HepG2 (cell line): ENCODE measurements around the gene DNAJA2. TPM values are rescaled to one million over a fixed set of nuclear protein-coding genes. Genes with fewer than 3 reads are reported as not detected.

Source experiments
- CEBPG ChIP-seq: IDR thresholded peaks from 2 replicates; pipeline ENCODE4 v1.6.1; 2016
- MAF1 ChIP-seq: sonication (generic); formaldehyde crosslinking; IDR thresholded peaks from 2 replicates; pipeline ENCODE4 v1.5.0; 2020; ENCODE audit warnings: missing genetic modification reagents, borderline replicate concordance
- MYPOP ChIP-seq: sonication (generic); formaldehyde crosslinking; IDR thresholded peaks from 2 replicates; pipeline ENCODE4 v1.8.1; 2023; ENCODE audit warnings: mild to moderate bottlenecking, moderate library complexity, missing genetic modification reagents
- NFE2 ChIP-seq: sonication (generic); formaldehyde crosslinking; IDR thresholded peaks from 2 replicates; pipeline ENCODE4 v1.4.0; 2020; ENCODE audit warnings: missing genetic modification reagents
- POGZ ChIP-seq: sonication (generic); formaldehyde crosslinking; IDR thresholded peaks from 2 replicates; pipeline ENCODE4 v1.4.0; 2020; ENCODE audit warnings: mild to moderate bottlenecking, missing genetic modification reagents
- RARA ChIP-seq: IDR thresholded peaks from 2 replicates; pipeline ENCODE4 v1.6.1; 2016; ENCODE audit warnings: missing genetic modification reagents, missing compliant biosample characterization
- RXRA ChIP-seq: sonication (generic); formaldehyde crosslinking; IDR thresholded peaks from 2 replicates; pipeline ENCODE4 v1.5.1; 2020; ENCODE audit warnings: missing genetic modification reagents
- SMC3 ChIP-seq: IDR thresholded peaks from 2 replicates; pipeline ENCODE4 v1.6.1; 2011; ENCODE audit warnings: low read length, improper control_type of control experiment
- WIZ ChIP-seq: sonication (generic); formaldehyde crosslinking; IDR thresholded peaks from 2 replicates; pipeline ENCODE4 v1.5.1; 2020; ENCODE audit warnings: mild to moderate bottlenecking, missing genetic modification reagents
- YEATS2 ChIP-seq: sonication (generic); formaldehyde crosslinking; IDR thresholded peaks from 2 replicates; pipeline ENCODE4 v1.4.0; 2020; ENCODE audit warnings: missing genetic modification reagents, borderline replicate concordance
- ZBTB1 ChIP-seq: sonication (generic); formaldehyde crosslinking; IDR thresholded peaks from 2 replicates; pipeline ENCODE4 v1.4.0; 2020; ENCODE audit warnings: missing genetic modification reagents, borderline replicate concordance
- ZFP36 ChIP-seq: fragments of 150-350 bp; IDR thresholded peaks from 2 replicates; pipeline ENCODE4 v1.6.1; 2018; ENCODE audit warnings: borderline replicate concordance, low read length, low read depth; ENCODE audit not compliant: partially characterized antibody
- ZNF180 ChIP-seq: sonication (generic); formaldehyde crosslinking; IDR thresholded peaks from 2 replicates; pipeline ENCODE4 v1.4.0; 2020; ENCODE audit warnings: low read depth, missing genetic modification reagents, borderline replicate concordance
- ZNF343 ChIP-seq: sonication (generic); formaldehyde crosslinking; IDR thresholded peaks from 2 replicates; pipeline ENCODE4 v1.4.0; 2020; ENCODE audit warnings: mild to moderate bottlenecking, missing genetic modification reagents
- ZNF543 ChIP-seq: sonication (generic); formaldehyde crosslinking; IDR thresholded peaks from 2 replicates; pipeline ENCODE4 v1.4.0; 2020; ENCODE audit warnings: mild to moderate bottlenecking, missing genetic modification reagents
- ZNF570 ChIP-seq: sonication (generic); formaldehyde crosslinking; IDR thresholded peaks from 2 replicates; pipeline ENCODE4 v1.4.0; 2020; ENCODE audit warnings: mild to moderate bottlenecking, missing genetic modification reagents, borderline replicate concordance
- ZNF574 ChIP-seq: sonication (generic); formaldehyde crosslinking; IDR thresholded peaks from 2 replicates; pipeline ENCODE4 v1.4.0; 2020; ENCODE audit warnings: missing genetic modification reagents
- ZNF598 ChIP-seq: sonication (generic); formaldehyde crosslinking; IDR thresholded peaks from 2 replicates; pipeline ENCODE4 v1.5.1; 2020; ENCODE audit warnings: mild to moderate bottlenecking, missing genetic modification reagents, borderline replicate concordance
- ZNF607 ChIP-seq: sonication (generic); formaldehyde crosslinking; IDR thresholded peaks from 2 replicates; pipeline ENCODE4 v1.5.1; 2020; ENCODE audit warnings: missing genetic modification reagents, mild to moderate bottlenecking, borderline replicate concordance
- ZNF629 ChIP-seq: sonication (generic); formaldehyde crosslinking; conservative IDR thresholded peaks from 2 replicates; pipeline ENCODE4 v1.5.0; 2020; ENCODE audit warnings: missing genetic modification reagents
- ZNF776 ChIP-seq: sonication (generic); formaldehyde crosslinking; IDR thresholded peaks from 2 replicates; pipeline ENCODE4 v1.4.0; 2020; ENCODE audit warnings: mild to moderate bottlenecking, missing genetic modification reagents
- ZSCAN25 ChIP-seq: sonication (generic); formaldehyde crosslinking; IDR thresholded peaks from 2 replicates; pipeline ENCODE4 v1.8.0; 2022; ENCODE audit warnings: mild to moderate bottlenecking, missing genetic modification reagents
- polyA plus RNA-seq, 8 experiments: library from polyadenylated mRNA; depleted of rRNA in 3 of 8; stranded (reverse) in 7 of 8; unstranded in 1 of 8; fragments of >200 nt; fragmentation: Illumina TruSeq in 4 of 8; extraction: Trizol in 4 of 8; gene quantifications; 2 replicates each; pipeline versions ENCODE4 v1.2.1 to v1.2.3, GENCODE V29; 2011 to 2016; ENCODE audit warnings: low read depth in 4 of 8, missing spikeins in 1 of 8, mixed read lengths in 1 of 8; ENCODE audit not compliant: insufficient read depth in 1 of 8
- total RNA-seq, 5 experiments: library from RNA; depleted of rRNA; stranded (reverse); fragments of >200 nt; fragmentation: Illumina TruSeq; extraction: Trizol; gene quantifications; 2 replicates each; pipeline ENCODE4 v1.2.3, GENCODE V29; 2016; ENCODE audit warnings: low read depth in 1 of 5

DNAJA2 gene
- total and polyA plus RNA-seq, 2 of the 13 experiments (the other 11 are each of a cell fraction or from before 2014, with no cell fraction given): 25.4 to 176 TPM

DNA sequence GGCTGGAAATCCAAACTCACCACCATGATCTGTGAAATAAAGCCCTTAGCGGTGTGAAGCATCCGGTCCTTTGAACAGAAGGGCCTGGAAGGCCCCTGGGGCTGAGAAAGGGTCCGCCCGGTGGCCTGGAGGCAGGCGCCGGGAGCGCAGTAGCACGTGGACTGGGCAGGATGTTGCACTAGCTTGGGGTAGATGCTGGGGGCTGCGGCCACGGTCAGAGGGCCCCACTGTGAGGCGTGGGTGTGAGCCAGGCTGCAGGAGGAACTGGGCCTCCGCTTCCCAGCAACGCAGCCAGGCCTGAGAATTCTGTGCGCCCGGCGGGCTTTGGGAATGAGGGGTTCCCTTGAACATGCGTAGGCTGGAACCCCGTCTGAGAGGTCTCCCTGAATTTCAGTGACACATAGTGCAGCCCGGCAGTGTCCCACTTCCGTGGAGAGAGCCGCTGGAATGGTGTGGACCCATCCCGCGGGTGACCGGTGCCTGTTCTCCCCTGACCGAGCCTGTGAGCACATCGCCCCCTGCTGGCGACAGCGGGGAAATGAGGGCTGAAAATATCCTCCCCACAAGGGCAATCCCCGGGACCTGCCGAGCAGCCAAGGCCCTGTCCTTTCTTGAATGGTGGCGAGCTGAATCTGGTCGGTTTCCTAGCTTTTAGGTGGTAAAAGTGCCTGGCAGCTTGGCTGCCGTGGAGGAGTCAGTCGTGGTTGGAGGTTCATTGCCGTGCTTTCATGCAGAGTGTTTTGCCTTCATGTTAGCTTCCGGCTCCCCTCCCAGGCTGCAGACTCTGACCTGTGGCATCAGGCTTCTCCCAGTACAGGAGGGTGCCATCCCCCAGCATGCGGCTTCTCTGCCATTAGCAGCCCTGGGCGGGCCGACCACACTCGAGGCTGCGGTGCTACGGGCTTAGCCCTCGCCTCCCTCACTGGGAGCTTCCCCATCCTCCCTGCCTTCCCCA is 43.8 kb downstream of the DNAJA2 start (continued):
- peak; percentile 15; the same call in 1 of the 2 replicates for TF ChIP-seq MYPOP (CRISPR knock-in tag)
- 0 out of 2 replicates have a peak, but pooled peaks have one; percentile 26 for TF ChIP-seq ZNF543
- TF ChIP-seq WIZ (CRISPR knock-in tag): peak; percentile 32; the same call in 1 of the 2 replicates
- TF ChIP-seq RXRA (CRISPR knock-in tag): peak; percentile 18; the same call in 1 of the 2 replicates
- no peak for TF ChIP-seq ZNF776 (CRISPR knock-in tag)
- peak; percentile 38; the same call in 1 of the 2 replicates for TF ChIP-seq ZNF629
- peak; percentile 52 for TF ChIP-seq ZNF574 (CRISPR knock-in tag)
- TF ChIP-seq ZSCAN25 (CRISPR knock-in tag): 0 out of 2 replicates have a peak, but pooled peaks have one; percentile 37
- 0 out of 2 replicates have a peak, but pooled peaks have one; percentile 9 for TF ChIP-seq RARA (CRISPR knock-in tag)
- TF ChIP-seq ZNF598 (CRISPR knock-in tag): peak; percentile 77; the same call in 1 of the 2 replicates
- TF ChIP-seq ZNF607: peak; percentile 73; the same call in 1 of the 2 replicates
- no peak for TF ChIP-seq ZNF180 (CRISPR knock-in tag)
- TF ChIP-seq ZFP36: no peak
- TF ChIP-seq CEBPG (CRISPR knock-in tag): no peak
- no peak for TF ChIP-seq ZNF343 (CRISPR knock-in tag)
- peak; percentile 53 for TF ChIP-seq SMC3
- no peak for TF ChIP-seq MAF1 (CRISPR knock-in tag)
- TF ChIP-seq YEATS2: no peak
- TF ChIP-seq ZNF570 (CRISPR knock-in tag): no peak
- TF ChIP-seq POGZ: no peak
- no peak for TF ChIP-seq ZBTB1 (CRISPR knock-in tag)
- TF ChIP-seq NFE2: no peak
